Measurements from ENCODE around the gene FARP1.

The FARP1 gene

DNA sequence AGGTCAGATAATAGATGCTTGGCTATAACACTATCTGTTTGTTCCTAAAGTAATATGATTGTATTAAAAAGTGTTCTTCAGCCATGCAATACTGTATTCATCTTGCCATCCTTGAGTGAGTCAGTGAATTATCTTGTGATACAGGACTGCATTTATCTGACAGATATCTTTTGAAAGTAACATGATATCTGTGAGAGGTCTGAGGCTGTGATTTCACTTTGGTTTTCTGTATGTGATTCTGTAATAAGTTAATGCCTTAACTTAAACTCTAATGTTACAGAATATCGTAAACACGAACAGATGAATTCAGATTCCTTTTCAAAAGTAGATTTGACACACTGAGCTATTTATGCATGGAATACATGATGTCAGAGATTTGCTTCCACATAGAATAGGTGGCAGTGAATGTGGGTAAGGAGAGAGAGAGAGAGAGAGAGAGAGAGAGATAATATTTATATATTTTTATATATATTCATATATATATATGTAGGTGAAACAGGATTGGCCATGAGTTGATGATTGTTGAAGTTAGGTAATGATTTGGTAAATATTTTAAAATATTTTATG is 132.1 kb downstream of the FARP1 start:
- H3K4me3 ChIP-seq (replicated peaks; ENCODE audit: low read depth, low read length), result no peak overlapping the region
- TF ChIP-seq, protein P1, sequence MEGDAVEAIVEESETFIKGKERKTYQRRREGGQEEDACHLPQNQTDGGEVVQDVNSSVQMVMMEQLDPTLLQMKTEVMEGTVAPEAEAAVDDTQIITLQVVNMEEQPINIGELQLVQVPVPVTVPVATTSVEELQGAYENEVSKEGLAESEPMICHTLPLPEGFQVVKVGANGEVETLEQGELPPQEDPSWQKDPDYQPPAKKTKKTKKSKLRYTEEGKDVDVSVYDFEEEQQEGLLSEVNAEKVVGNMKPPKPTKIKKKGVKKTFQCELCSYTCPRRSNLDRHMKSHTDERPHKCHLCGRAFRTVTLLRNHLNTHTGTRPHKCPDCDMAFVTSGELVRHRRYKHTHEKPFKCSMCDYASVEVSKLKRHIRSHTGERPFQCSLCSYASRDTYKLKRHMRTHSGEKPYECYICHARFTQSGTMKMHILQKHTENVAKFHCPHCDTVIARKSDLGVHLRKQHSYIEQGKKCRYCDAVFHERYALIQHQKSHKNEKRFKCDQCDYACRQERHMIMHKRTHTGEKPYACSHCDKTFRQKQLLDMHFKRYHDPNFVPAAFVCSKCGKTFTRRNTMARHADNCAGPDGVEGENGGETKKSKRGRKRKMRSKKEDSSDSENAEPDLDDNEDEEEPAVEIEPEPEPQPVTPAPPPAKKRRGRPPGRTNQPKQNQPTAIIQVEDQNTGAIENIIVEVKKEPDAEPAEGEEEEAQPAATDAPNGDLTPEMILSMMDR (IDR thresholded peaks at IDR 0.05; ENCODE audit: low read length, missing control alignments), result no peak
- no peak for DNase-seq (ENCODE audit: low read depth)

GRCh38 chr13:98275681-98276171 is 132.8 kb downstream of the FARP1 start:
- TF ChIP-seq, protein P1 (IDR thresholded peaks at IDR 0.05; ENCODE audit: low read length, missing control alignments), result no peak
- DNase-seq (ENCODE audit: low read depth), result no peak
- no peak overlapping the region for H3K4me3 ChIP-seq (replicated peaks; ENCODE audit: low read depth, low read length)

DNA sequence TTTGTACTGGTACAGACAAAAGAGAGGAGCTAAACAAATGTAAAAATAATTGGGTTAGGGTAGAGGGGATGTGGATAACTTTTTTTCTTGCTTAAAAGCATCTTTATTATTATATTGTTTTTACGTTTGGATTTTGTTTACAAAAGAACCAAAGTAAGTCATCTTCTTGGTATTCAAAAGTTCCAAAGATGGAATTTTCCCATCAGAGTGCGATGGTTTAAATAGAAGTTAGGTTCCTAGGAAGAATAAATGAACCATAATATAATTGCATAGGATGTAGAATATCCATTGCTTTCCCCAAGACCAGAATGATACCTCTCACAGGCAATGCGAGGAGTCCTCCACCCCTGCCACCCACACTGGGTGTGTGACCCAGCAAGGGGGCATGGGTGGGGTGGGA is 133.6 kb downstream of the FARP1 start:
- no peak overlapping the region for H3K4me3 ChIP-seq (replicated peaks; ENCODE audit: low read depth, low read length)
- TF ChIP-seq, protein P1 (IDR thresholded peaks at IDR 0.05; ENCODE audit: low read length, missing control alignments), result no peak
- DNase-seq (ENCODE audit: low read depth), result no peak

DNA sequence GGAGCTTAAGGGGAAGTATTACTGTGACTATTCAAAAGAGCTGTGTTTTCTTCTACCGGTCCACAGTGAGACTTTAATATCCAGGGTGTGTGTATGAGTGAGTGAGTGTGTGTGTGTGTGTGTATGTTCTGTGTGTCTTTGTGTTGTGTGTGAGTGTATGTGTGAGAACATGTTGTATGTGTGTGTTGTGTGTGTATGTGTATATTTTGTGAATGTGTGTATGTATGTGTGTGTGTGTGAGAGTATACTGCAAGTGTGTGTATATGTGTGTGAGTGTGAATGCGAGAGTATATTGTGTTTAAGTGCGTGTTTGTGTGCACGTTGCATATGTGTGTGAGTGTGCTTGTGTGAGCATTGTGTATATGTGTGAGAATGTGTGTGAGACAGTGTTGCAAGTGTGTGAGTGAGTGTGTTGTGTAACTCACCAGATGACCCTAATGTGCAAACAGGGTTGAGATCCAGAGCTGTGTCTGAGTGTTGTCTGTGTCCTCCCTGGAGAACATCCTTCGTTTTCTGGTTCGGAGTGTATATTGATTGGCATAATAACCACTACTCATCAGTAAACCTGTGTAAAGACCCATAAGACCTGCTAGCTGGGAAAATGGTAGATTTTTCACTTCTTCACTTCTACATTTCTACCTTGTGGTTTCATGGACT is 135.3 kb downstream of the FARP1 start:
- no peak for DNase-seq (ENCODE audit: low read depth)
- TF ChIP-seq, protein P1 (IDR thresholded peaks at IDR 0.05; ENCODE audit: low read length, missing control alignments), result no peak
- no peak overlapping the region for H3K4me3 ChIP-seq (replicated peaks; ENCODE audit: low read depth, low read length)

DNA sequence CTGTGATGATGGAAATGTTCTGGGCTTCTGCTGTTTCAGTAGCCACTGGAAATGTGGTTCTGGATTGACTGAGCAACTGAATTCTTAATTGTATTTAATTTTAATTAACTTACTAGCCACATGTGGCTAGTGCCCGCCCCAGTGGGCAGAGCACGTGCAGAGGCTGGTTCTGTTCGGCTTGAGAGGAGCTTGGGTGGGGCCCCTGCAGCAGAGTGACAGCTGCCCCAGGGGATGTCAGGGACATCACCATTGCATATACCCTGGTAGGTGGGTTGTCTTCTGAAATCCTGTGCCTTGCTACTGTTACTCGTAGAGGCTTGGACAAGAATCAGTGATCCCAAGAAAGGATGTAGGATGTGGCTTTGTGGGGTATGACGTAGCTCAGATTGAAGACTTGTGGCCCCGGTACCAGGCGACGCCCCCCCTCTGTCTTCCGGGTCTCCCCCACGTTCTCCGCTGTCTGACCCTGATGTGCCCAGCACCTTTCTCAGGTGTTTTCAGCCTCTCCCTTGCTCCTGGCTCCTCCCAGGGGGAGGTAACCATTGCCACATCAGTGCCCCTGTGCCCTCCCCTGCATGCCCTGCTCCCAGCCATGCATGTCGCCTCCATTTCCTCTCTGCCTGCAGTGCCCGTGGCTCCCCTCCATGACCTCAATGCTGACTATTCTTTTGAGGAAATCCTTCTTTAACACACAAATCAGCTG is 136.7 kb downstream of the FARP1 start:
- no peak for DNase-seq (ENCODE audit: low read depth)
- H3K4me3 ChIP-seq (replicated peaks; ENCODE audit: low read depth, low read length), result no peak overlapping the region
- TF ChIP-seq, protein P1 (IDR thresholded peaks at IDR 0.05; ENCODE audit: low read length, missing control alignments), result no peak

GRCh38 chr13:98280176-98280510 is 137.2 kb downstream of the FARP1 start:
- H3K4me3 ChIP-seq (replicated peaks; ENCODE audit: low read depth, low read length), result no peak overlapping the region
- DNase-seq (ENCODE audit: low read depth), result no peak
- TF ChIP-seq, protein P1 (IDR thresholded peaks at IDR 0.05; ENCODE audit: low read length, missing control alignments), result no peak
